Astrocyte of the cerebellum (primary cell): ENCODE results near the gene RANBP6.
A peak's percentile ranks its signal among the peaks of the same experiment; 100 is the strongest.

ENCODE experiments used
- DNase-seq: peaks from one replicate; pipeline ENCODE4 v3.0.0-alpha.2; 2011; ENCODE audit warnings: low read depth
- H3K4me3 ChIP-seq: 2 replicates; pipeline ENCODE4 v1.5.1; 2011; ENCODE audit warnings: mild to moderate bottlenecking, low read depth, low read length, moderate library complexity
- CTCF ChIP-seq: IDR thresholded peaks from 2 replicates; pipeline ENCODE4 v1.5.1; 2012; ENCODE audit warnings: low read length, low read depth, moderate library complexity, mild to moderate bottlenecking; ENCODE audit errors: missing control alignments
- in situ Hi-C: cut with HindIII; loops from 2 replicates; pipeline ENCODE4 v1.10.0; 2017; ENCODE audit warnings: low sequenced_read_pairs

Gene RANBP6

GRCh38 chr9:5983042-5983441 lies 32.4 kb downstream of the RANBP6 start:
- TF ChIP-seq CTCF = no peak
- no peak overlapping the region for H3K4me3 ChIP-seq
- in situ Hi-C loops = no loop called here
- DNase-seq = no peak

- no peak for TF ChIP-seq CTCF
- H3K4me3 ChIP-seq = no peak overlapping the region
- DNase-seq = no peak
- in situ Hi-C loops = no loop called here
Observed at GRCh38 chr9:5982317-5982716, 33.1 kb downstream of the RANBP6 start.

- no peak for TF ChIP-seq CTCF
- DNase-seq = no peak
- H3K4me3 ChIP-seq = no peak overlapping the region
- in situ Hi-C loops = no loop called here
Observed at GRCh38 chr9:5978523-5978922, 36.9 kb downstream of the RANBP6 start.

GRCh38 chr9:5976674-5977397 lies 38.6 kb downstream of the RANBP6 start:
- in situ Hi-C loops = no loop called here
- no peak for TF ChIP-seq CTCF
- DNase-seq = no peak
- no peak overlapping the region for H3K4me3 ChIP-seq

GRCh38 chr9:5971740-5972139 lies 43.7 kb downstream of the RANBP6 start:
- DNase-seq = peak; percentile 1
- in situ Hi-C loops = no loop called here
- TF ChIP-seq CTCF = no peak
- no peak overlapping the region for H3K4me3 ChIP-seq
